ENCODE results near the gene TBCD. TPM values are rescaled to one million over a fixed set of nuclear protein-coding genes. Genes with fewer than 3 reads are reported as not detected.

TBCD gene
- total RNA-seq, 1 experiment from 2014 or later = 173 TPM

DNA sequence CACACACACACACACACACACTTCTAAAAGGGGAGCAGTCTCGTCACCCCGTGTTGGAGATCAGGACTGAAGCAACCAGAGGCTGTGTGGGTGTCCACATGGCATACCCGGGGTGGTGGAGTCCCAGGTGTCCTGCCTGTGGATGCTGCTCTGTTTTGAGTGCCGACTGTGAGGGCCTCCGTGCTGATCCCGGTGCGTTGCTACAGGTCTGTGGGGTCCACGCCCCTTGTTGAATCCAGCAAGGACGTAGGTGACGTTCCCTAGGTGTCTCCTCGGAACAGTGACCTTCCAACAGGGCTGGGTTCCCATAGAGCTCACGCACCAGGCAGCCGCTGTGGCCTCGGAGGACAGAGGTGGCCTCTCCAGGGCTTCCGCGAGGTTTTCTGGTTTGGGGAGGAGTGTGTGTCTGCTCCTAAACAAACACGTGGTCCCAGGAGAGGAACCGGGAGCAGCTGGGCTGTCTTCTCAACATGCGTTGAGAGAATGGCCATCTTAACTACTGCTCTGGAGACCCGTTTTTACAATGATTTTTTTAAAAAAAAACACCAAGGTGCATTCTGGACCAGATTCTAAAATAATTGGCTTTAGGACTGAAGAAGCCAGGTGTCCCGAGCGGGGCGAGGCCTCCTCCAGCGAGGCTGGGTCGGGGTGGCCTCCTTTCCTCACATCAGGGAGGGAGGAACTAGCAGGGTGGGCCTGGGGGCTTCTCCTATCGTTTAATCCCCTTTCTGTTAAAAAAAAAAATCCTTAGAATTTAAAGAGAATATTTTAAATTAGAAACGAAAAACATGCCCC, 188.6 kb downstream of the TBCD start:
- DNase-seq (ENCODE audit: low spot score) = peak; percentile 5
- Mint-ChIP-seq H3K36me3 (peaks cover 83% of the 10 kb centered on the region), H3K4me1 (no peaks in the 10 kb centered on the region; the same call in 1 of the 2 replicates), H3K4me3 (no peak overlapping the region), H3K27ac (no peak overlapping the region), H3K27me3 (ENCODE audit: low read depth) (peaks cover 3% of the 10 kb centered on the region; the same call in 1 of the 2 replicates), H3K9me3 (peaks cover 29% of the 10 kb centered on the region)
- no peak for ATAC-seq
- ChIA-PET CTCF (no interaction called here), POLR2A (no interaction called here)
- TF ChIP-seq, protein P1, sequence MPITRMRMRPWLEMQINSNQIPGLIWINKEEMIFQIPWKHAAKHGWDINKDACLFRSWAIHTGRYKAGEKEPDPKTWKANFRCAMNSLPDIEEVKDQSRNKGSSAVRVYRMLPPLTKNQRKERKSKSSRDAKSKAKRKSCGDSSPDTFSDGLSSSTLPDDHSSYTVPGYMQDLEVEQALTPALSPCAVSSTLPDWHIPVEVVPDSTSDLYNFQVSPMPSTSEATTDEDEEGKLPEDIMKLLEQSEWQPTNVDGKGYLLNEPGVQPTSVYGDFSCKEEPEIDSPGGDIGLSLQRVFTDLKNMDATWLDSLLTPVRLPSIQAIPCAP (CRISPR knock-in tag; IDR thresholded peaks at IDR 0.05) = no peak
- TF ChIP-seq, protein P2, sequence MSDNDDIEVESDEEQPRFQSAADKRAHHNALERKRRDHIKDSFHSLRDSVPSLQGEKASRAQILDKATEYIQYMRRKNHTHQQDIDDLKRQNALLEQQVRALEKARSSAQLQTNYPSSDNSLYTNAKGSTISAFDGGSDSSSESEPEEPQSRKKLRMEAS (CRISPR knock-in tag; IDR thresholded peaks at IDR 0.05) = no peak
- TF ChIP-seq GRHL2 (CRISPR knock-in tag; IDR thresholded peaks at IDR 0.05; ENCODE audit: insufficient replicate concordance, severe bottlenecking) = no peak
- TF ChIP-seq ZNF317 (CRISPR knock-in tag; IDR thresholded peaks at IDR 0.05; ENCODE audit: borderline replicate concordance, low read depth) = no peak
- no peak for TF ChIP-seq TEAD1 (CRISPR knock-in tag; IDR thresholded peaks at IDR 0.05)
- no peak for TF ChIP-seq ZNF671 (CRISPR knock-in tag; IDR thresholded peaks at IDR 0.05)

DNA sequence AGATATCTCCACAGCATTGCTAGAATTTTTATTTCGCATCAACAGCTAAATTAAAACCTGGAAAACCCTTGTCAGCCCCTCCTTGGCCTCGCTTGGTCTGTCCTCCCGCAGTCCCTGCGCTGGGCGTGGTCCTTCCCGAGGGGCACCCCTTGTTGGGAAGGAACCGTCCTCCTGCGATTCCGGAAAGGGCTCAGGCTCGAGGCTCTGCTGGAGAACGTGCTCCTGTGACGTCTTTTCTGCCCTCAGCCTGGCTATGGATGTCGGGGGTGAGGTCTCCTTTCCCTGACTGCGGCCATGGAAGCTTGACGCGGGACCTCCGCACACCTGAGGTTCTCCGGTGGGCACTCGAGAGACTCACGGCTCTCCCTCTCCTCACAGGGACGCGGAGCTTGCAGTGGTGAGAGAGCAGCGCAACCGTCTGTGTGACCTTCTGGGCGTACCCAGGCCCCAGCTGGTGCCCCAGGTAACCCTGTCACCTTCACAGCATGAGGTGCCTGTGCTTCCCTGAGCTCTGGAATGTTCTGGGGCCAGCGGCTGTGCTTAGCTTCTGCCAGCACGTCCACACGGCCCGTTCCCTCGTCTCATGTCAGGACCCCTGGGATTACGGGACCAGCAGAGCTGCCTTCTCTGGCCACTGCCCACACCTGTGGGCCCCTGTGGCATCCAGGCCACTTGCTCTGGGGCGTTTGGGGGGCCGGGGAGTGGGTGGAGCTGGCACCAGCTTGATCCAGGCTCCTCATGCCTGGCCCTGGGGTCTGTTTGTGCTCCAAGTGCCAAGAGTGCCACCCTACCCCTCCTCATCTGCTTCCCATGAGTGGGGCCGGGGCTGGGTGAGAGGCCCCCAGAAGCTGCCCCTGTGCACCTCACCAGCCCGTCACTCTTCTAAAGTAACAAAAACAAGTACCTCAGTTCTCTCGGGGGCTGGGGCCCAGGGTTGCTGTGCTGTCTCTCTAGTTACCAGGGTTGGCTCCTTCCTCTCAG, 189.4 kb downstream of the TBCD start:
- Mint-ChIP-seq H3K27me3 (ENCODE audit: low read depth) (peaks cover 3% of the 10 kb centered on the region; the same call in 1 of the 2 replicates), H3K36me3 (peaks cover 84% of the 10 kb centered on the region), H3K9me3 (peaks cover 38% of the 10 kb centered on the region), H3K4me3 (no peak overlapping the region), H3K27ac (no peak overlapping the region), H3K4me1 (no peaks in the 10 kb centered on the region; the same call in 1 of the 2 replicates)
- ATAC-seq = no peak
- DNase-seq (ENCODE audit: low spot score) = peak; percentile 9
- CTCF ChIA-PET = no interaction called here
- TF ChIP-seq ZNF263 (CRISPR knock-in tag; IDR thresholded peaks at IDR 0.05; ENCODE audit: low read depth) (no peak), OVOL2 (CRISPR knock-in tag; IDR thresholded peaks at IDR 0.05; ENCODE audit: borderline replicate concordance) (no peak)
- TF ChIP-seq, protein P3, sequence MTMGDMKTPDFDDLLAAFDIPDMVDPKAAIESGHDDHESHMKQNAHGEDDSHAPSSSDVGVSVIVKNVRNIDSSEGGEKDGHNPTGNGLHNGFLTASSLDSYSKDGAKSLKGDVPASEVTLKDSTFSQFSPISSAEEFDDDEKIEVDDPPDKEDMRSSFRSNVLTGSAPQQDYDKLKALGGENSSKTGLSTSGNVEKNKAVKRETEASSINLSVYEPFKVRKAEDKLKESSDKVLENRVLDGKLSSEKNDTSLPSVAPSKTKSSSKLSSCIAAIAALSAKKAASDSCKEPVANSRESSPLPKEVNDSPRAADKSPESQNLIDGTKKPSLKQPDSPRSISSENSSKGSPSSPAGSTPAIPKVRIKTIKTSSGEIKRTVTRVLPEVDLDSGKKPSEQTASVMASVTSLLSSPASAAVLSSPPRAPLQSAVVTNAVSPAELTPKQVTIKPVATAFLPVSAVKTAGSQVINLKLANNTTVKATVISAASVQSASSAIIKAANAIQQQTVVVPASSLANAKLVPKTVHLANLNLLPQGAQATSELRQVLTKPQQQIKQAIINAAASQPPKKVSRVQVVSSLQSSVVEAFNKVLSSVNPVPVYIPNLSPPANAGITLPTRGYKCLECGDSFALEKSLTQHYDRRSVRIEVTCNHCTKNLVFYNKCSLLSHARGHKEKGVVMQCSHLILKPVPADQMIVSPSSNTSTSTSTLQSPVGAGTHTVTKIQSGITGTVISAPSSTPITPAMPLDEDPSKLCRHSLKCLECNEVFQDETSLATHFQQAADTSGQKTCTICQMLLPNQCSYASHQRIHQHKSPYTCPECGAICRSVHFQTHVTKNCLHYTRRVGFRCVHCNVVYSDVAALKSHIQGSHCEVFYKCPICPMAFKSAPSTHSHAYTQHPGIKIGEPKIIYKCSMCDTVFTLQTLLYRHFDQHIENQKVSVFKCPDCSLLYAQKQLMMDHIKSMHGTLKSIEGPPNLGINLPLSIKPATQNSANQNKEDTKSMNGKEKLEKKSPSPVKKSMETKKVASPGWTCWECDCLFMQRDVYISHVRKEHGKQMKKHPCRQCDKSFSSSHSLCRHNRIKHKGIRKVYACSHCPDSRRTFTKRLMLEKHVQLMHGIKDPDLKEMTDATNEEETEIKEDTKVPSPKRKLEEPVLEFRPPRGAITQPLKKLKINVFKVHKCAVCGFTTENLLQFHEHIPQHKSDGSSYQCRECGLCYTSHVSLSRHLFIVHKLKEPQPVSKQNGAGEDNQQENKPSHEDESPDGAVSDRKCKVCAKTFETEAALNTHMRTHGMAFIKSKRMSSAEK (CRISPR knock-in tag; IDR thresholded peaks at IDR 0.05; ENCODE audit: borderline replicate concordance) = no peak
- POLR2A ChIA-PET = no interaction called here

GRCh38 chr17:82942166-82943130, 190.6 kb downstream of the TBCD start:
- ChIA-PET POLR2A (no interaction called here), CTCF (no interaction called here)
- Mint-ChIP-seq H3K36me3 (peaks cover 88% of the 10 kb centered on the region), H3K4me1 (no peaks in the 10 kb centered on the region), H3K27me3 (ENCODE audit: low read depth) (peaks cover 5% of the 10 kb centered on the region), H3K4me3 (no peak overlapping the region), H3K27ac (no peak overlapping the region), H3K9me3 (peaks cover 45% of the 10 kb centered on the region)
- peak; percentile 4 for DNase-seq (ENCODE audit: low spot score)
- ATAC-seq = no peak
- no peak for TF ChIP-seq TP53 (CRISPR knock-in tag; IDR thresholded peaks at IDR 0.05)
- no peak for TF ChIP-seq AR (CRISPR knock-in tag; IDR thresholded peaks at IDR 0.05)
- TF ChIP-seq, protein P4, sequence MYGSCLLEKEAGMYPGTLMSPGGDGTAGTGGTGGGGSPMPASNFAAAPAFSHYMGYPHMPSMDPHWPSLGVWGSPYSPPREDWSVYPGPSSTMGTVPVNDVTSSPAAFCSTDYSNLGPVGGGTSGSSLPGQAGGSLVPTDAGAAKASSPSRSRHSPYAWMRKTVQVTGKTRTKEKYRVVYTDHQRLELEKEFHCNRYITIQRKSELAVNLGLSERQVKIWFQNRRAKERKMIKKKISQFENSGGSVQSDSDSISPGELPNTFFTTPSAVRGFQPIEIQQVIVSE (CRISPR knock-in tag; IDR thresholded peaks at IDR 0.05; ENCODE audit: borderline replicate concordance) = no peak
- TF ChIP-seq PRRX2 (CRISPR knock-in tag; IDR thresholded peaks at IDR 0.05) = no peak
- no peak for TF ChIP-seq E2F4 (CRISPR knock-in tag; IDR thresholded peaks at IDR 0.05; ENCODE audit: borderline replicate concordance, low read depth)
